GM12865 (cell line): ENCODE data around the gene CLDN9.

ENCODE experiments used
- DNase-seq: peaks from one replicate; pipeline ENCODE4 v3.0.0; 2010; ENCODE audit warnings: low read depth
- H3K4me3 ChIP-seq: 2 replicates; pipeline ENCODE4 v1.5.1; 2011; ENCODE audit warnings: mild to moderate bottlenecking, low read depth, low read length, control low read depth
- TF ChIP-seq, protein P1 (sequence below): IDR thresholded peaks from 2 replicates; pipeline ENCODE4 v1.5.1; 2011; ENCODE audit warnings: low read length, control low read depth, low read depth, inconsistent platforms; ENCODE audit not compliant: insufficient read depth; ENCODE audit errors: missing control alignments

The CLDN9 gene

DNA sequence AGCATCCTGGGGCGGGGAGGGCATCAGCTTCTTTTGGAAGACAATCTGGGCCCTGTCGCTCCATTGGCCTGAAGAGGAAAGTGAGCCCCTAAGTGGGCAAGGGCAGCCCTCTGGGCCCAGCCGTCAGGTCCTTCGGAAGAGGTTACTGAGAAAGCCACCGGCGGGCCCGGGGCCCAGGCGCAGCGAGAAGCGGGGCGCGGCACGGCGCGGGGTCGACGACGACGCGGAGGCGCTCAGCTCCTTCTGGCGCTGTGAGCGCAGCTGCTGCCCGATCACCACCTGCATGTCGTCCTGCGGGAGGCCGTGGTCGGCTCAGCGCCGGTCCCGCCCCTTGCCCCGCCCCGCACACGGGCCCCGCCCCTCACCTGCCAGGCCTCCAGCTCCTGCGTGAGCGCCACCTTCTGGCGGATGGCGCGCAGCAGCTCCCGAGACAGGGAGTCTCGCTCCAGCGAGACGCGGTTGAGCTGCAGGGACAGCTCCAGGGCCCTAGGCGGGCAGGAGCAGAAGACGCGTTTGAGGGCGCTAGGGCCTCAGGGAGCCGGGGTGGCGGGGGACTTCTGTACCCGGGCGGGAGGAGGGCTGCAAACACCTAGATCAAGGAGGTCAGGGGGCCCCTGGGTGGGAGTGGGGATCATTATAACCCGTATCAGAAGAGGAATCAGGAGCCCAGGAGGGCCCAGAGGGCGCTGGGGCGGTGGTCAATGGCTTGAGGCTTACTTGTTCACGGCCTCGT is 15.4 kb downstream of the CLDN9 start:
- TF ChIP-seq, protein P1, sequence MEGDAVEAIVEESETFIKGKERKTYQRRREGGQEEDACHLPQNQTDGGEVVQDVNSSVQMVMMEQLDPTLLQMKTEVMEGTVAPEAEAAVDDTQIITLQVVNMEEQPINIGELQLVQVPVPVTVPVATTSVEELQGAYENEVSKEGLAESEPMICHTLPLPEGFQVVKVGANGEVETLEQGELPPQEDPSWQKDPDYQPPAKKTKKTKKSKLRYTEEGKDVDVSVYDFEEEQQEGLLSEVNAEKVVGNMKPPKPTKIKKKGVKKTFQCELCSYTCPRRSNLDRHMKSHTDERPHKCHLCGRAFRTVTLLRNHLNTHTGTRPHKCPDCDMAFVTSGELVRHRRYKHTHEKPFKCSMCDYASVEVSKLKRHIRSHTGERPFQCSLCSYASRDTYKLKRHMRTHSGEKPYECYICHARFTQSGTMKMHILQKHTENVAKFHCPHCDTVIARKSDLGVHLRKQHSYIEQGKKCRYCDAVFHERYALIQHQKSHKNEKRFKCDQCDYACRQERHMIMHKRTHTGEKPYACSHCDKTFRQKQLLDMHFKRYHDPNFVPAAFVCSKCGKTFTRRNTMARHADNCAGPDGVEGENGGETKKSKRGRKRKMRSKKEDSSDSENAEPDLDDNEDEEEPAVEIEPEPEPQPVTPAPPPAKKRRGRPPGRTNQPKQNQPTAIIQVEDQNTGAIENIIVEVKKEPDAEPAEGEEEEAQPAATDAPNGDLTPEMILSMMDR: peak; percentile 83
- peak; percentile 91 for DNase-seq
- no peak overlapping the region for H3K4me3 ChIP-seq

DNA sequence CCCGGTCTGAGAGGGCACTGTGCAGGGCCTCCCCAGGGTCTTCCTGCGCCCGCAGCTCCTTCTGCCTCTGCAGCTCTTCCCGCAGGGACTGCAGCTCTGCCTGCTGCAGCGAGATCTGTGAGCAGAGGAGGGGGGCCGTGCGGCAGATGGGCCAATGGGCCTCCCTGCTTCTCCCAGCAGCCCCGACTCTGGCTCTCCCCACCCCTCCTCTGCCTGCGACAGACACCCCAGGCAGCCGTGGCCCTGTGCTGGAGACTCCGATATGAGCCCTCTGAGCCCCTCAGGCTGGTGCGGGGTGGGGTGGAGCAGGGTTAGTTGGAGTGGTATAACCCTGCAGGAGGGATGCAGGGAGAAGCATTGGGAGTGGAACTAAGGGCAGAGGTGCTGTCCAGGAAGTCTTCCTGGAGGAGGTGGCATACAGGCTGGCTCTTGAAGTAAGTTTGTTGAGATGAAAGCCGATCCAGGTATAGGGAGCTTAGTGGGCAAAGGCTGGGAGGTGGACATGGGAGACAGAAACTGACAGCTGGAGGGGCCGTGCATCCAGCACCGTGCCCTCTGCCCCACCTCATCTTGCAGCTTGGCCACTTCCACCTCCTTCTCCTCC is 16.1 kb downstream of the CLDN9 start:
- TF ChIP-seq, protein P1: no peak
- no peak for DNase-seq
- peak overlapping the region; percentile 26 for H3K4me3 ChIP-seq

DNA sequence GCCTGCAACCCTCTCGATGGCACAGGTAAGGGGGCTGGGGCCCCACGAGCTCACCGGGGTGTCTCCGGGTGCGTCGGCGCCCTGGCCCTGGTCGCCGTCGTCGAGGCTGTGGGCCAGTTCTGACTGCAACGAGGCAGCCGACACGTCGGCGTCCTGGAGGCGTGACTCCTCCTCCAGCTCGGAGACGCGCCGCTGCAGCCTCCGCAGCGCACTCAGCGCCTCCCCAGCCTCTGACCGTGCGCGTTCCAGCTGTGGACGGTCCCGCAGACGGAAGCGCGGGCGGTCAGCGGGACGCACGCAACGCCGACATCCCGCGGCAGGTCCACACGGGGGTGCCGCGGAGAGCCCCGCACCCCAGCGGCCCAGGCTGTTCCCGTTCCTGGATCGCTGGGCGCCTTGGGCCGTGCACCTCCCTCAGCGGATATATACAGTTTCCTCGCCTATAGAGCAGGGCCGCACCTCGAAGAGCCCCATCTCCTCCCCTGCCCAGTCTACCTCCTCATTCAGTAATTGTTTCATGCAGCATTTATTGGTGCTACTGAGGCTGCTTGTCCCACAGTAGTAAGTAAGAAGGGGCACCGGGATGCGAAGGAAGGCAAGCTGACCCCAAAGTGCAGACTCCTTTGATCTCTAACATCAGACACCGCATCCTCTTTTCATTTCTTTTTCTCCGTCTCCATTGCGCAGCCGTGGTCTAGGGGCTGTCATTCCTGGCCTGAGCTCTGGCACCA is 16.9 kb downstream of the CLDN9 start:
- DNase-seq: no peak
- TF ChIP-seq, protein P1: no peak
- H3K4me3 ChIP-seq: peak overlapping the region; percentile 26

DNA sequence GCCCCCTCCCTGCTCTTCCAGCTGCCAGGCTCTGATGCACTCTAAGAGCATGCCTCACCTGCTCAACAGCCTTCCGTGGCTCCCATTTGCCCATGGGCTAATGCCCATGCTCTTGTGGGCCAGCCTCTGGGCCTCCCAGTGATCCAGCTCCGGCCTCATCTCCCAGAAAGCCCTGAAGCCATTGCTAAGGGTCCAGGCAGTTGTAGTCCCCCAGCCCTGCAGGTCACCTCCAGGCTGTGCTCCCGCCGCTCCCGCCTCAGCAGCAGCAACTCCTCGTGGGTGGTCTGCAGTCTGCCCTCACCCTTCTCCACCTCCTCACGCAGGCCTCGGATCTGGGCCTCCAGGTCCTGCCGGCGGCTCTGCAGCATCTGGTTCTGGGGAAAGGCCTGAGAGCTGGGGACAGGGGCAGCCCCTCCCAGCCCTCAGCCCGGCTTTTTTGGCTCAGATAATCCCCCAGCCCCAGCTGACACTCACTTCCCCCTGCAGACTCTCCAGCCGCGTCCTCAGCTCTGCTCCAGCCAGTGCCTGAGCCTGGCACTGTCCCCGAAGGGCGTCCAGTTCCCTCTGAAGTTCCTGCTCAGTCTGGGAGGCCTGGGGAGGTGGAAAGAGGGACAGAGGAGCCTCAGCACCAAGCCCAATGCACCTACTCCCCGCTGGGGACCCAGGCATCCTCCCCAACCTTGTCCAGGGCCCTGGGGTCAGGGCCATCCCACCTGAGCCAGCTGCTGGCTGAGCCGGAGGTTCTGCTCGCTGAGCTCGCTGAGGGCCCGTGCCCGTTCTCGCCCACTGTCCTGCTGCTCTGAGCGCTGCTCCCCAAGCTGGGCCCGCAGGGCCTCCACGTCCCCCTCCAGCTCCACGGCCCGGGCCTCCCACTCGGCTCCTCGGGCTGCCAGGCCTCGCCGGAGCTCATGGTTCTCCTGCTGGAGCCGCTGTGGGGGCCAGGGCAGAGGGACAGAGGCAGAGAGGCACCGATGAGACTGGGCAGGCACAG is 17.8 kb downstream of the CLDN9 start:
- H3K4me3 ChIP-seq: no peak overlapping the region
- TF ChIP-seq, protein P1: no peak
- DNase-seq: no peak

DNA sequence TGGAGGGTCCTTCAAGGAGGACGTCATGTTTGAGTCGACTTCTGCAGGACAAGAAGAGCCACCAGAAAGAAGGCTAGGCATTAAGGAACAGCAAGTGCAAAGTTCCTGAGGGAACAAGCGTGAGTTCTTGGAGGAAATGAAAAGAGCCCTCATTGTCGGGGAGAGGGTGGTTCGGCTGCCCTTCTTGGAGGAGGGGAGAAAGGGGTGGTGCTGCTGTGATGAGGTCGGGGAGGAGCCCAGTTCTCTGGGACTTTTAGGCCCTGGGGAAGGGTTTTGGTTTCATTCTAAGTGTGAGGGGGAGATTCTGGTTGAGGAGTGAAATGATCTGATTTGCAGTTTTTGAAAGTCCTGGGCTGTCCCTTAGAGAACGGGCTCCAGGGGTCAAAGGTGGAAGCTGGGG is 19.9 kb downstream of the CLDN9 start:
- no peak overlapping the region for H3K4me3 ChIP-seq
- TF ChIP-seq, protein P1: no peak
- peak; percentile 62 for DNase-seq

DNA sequence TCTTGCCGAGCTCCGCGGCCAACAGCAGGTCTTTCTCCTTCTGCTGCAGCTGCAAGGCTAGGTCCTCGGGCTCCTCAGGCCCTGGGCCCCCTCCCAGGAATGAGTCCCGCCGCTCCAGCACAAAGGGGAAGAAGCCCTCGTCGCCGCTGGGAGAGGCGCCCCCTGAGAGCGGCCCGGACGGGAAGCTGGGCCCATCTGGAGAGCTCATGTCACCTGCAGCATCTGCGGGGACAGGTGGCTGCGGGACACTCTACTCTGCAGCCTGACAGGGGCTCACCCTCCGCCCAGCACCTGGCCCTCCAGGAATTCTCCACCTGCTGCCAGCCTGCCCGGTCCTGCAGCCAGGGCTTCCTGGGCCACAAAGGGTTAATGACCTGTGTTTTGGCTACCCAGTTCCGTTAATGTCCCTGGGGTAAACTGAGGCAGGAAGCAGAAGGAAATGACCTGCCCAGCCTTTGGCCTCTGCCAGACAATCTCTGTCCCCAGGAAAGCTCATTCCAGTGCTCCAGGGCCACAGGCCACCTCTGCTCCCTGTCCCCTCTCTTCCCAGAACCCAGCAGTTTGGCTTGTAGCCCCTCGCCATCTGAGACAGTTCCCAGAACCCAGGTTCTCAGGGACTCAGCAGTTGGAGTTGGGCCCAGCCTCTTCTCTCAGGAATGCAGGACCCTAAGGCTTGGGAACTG is 22.7 kb downstream of the CLDN9 start:
- H3K4me3 ChIP-seq: no peak overlapping the region
- TF ChIP-seq, protein P1: no peak
- no peak for DNase-seq
